Measurements from ENCODE around the gene FOXP3.

GRCh38 chrX:49244207-49244606 lies 20.3 kb downstream of the FOXP3 start:
- TF ChIP-seq CTCF (IDR thresholded peaks at IDR 0.05): no peak
- TF ChIP-seq POLR2A (IDR thresholded peaks at IDR 0.05): no peak

Data from uterus (tissue), 2 donors.